Effector memory CD4-positive, alpha-beta T cell (primary cell): ENCODE results near the gene NTRK2.

Experiments used
- DNase-seq, 3 donors: peaks; one replicate each; pipeline ENCODE4 v3.0.0-alpha.2; 2020
- H3K27ac ChIP-seq: 2 replicates; pipeline ENCODE4 v1.7.0; 2013; ENCODE audit warnings: mild to moderate bottlenecking, low read length, moderate library complexity; ENCODE audit not compliant: insufficient read depth, poor library complexity, severe bottlenecking
- H3K27me3 ChIP-seq: replicated peaks from 2 replicates; pipeline ENCODE4 v1.7.0; 2013; ENCODE audit warnings: mild to moderate bottlenecking, low read length; ENCODE audit not compliant: insufficient read depth, control insufficient read depth, poor library complexity, severe bottlenecking
- H3K36me3 ChIP-seq: 2 replicates; pipeline ENCODE4 v1.7.0; 2013; ENCODE audit warnings: mild to moderate bottlenecking, low read length, moderate library complexity; ENCODE audit not compliant: control insufficient read depth, insufficient read depth
- H3K4me1 ChIP-seq: 2 replicates; pipeline ENCODE4 v1.7.0; 2013; ENCODE audit warnings: low read length, mild to moderate bottlenecking; ENCODE audit not compliant: control insufficient read depth, insufficient read depth, poor library complexity, severe bottlenecking
- H3K4me3 ChIP-seq: 2 replicates; pipeline ENCODE4 v1.7.0; 2013; ENCODE audit warnings: low read length, low read depth, mild to moderate bottlenecking; ENCODE audit not compliant: insufficient read depth, poor library complexity, severe bottlenecking
- H3K9me3 ChIP-seq: 2 replicates; pipeline ENCODE4 v1.7.0; 2013; ENCODE audit warnings: mild to moderate bottlenecking, low read length, moderate library complexity; ENCODE audit not compliant: control insufficient read depth

NTRK2 gene

GRCh38 chr9:85004818-85005413 lies 335.4 kb downstream of the NTRK2 start:
- no peaks in the 10 kb centered on the region for H3K4me1 ChIP-seq
- H3K27me3 ChIP-seq: no peaks in the 10 kb centered on the region
- DNase-seq: no peak
- no peak overlapping the region for H3K4me3 ChIP-seq
- H3K36me3 ChIP-seq: no peaks in the 10 kb centered on the region
- H3K9me3 ChIP-seq: no peaks in the 10 kb centered on the region
- H3K27ac ChIP-seq: no peak overlapping the region

- Histone ChIP-seq H3K27ac (no peak overlapping the region), H3K36me3 (no peaks in the 10 kb centered on the region), H3K4me3 (no peak overlapping the region), H3K27me3 (no peaks in the 10 kb centered on the region), H3K9me3 (no peaks in the 10 kb centered on the region), H3K4me1 (no peaks in the 10 kb centered on the region)
- DNase-seq: no peak
Observed at GRCh38 chr9:85007748-85008147, 338.2 kb downstream of the NTRK2 start.

- Histone ChIP-seq H3K27me3 (no peaks in the 10 kb centered on the region), H3K4me1 (no peaks in the 10 kb centered on the region), H3K36me3 (no peaks in the 10 kb centered on the region), H3K4me3 (no peak overlapping the region), H3K27ac (no peak overlapping the region), H3K9me3 (no peaks in the 10 kb centered on the region)
- no peak for DNase-seq
Observed at GRCh38 chr9:85008215-85008614, 338.7 kb downstream of the NTRK2 start.

- no peak overlapping the region for H3K27ac ChIP-seq
- H3K4me1 ChIP-seq: no peaks in the 10 kb centered on the region
- H3K36me3 ChIP-seq: no peaks in the 10 kb centered on the region
- H3K4me3 ChIP-seq: no peak overlapping the region
- DNase-seq: no peak
- no peaks in the 10 kb centered on the region for H3K27me3 ChIP-seq
- no peaks in the 10 kb centered on the region for H3K9me3 ChIP-seq
Observed at GRCh38 chr9:85009251-85009650, 339.7 kb downstream of the NTRK2 start.

- no peaks in the 10 kb centered on the region for H3K36me3 ChIP-seq
- H3K4me1 ChIP-seq: no peaks in the 10 kb centered on the region
- H3K4me3 ChIP-seq: no peak overlapping the region
- H3K27ac ChIP-seq: no peak overlapping the region
- H3K9me3 ChIP-seq: no peaks in the 10 kb centered on the region
- DNase-seq: no peak
- no peaks in the 10 kb centered on the region for H3K27me3 ChIP-seq
Observed at GRCh38 chr9:85013703-85014102, 344.2 kb downstream of the NTRK2 start.

- DNase-seq: no peak
- no peaks in the 10 kb centered on the region for H3K27me3 ChIP-seq
- no peak overlapping the region for H3K4me3 ChIP-seq
- no peaks in the 10 kb centered on the region for H3K4me1 ChIP-seq
- no peak overlapping the region for H3K27ac ChIP-seq
- no peaks in the 10 kb centered on the region for H3K9me3 ChIP-seq
- H3K36me3 ChIP-seq: no peaks in the 10 kb centered on the region
Observed at GRCh38 chr9:85014292-85014691, 344.8 kb downstream of the NTRK2 start.

- Histone ChIP-seq H3K27me3 (no peaks in the 10 kb centered on the region), H3K36me3 (no peaks in the 10 kb centered on the region), H3K9me3 (no peaks in the 10 kb centered on the region), H3K4me1 (no peaks in the 10 kb centered on the region), H3K27ac (no peak overlapping the region), H3K4me3 (no peak overlapping the region)
- DNase-seq: no peak
Observed at GRCh38 chr9:85016384-85017006, 347.0 kb downstream of the NTRK2 start.

- Histone ChIP-seq H3K36me3 (no peaks in the 10 kb centered on the region), H3K9me3 (no peaks in the 10 kb centered on the region), H3K4me1 (no peaks in the 10 kb centered on the region), H3K27me3 (no peaks in the 10 kb centered on the region), H3K4me3 (no peak overlapping the region), H3K27ac (no peak overlapping the region)
- no peak for DNase-seq
Observed at GRCh38 chr9:85020791-85021190, 351.3 kb downstream of the NTRK2 start.

GRCh38 chr9:85021686-85022085 lies 352.2 kb downstream of the NTRK2 start:
- DNase-seq: no peak
- Histone ChIP-seq H3K9me3 (no peaks in the 10 kb centered on the region), H3K36me3 (no peaks in the 10 kb centered on the region), H3K4me3 (no peak overlapping the region), H3K27ac (no peak overlapping the region), H3K4me1 (no peaks in the 10 kb centered on the region), H3K27me3 (no peaks in the 10 kb centered on the region)

GRCh38 chr9:85024374-85024773 lies 354.8 kb downstream of the NTRK2 start:
- DNase-seq: no peak
- Histone ChIP-seq H3K36me3 (no peaks in the 10 kb centered on the region), H3K4me3 (no peak overlapping the region), H3K9me3 (no peaks in the 10 kb centered on the region), H3K27me3 (no peaks in the 10 kb centered on the region), H3K4me1 (no peaks in the 10 kb centered on the region), H3K27ac (no peak overlapping the region)
